ENCODE measurements around the gene TKFC.

TKFC gene

DNA sequence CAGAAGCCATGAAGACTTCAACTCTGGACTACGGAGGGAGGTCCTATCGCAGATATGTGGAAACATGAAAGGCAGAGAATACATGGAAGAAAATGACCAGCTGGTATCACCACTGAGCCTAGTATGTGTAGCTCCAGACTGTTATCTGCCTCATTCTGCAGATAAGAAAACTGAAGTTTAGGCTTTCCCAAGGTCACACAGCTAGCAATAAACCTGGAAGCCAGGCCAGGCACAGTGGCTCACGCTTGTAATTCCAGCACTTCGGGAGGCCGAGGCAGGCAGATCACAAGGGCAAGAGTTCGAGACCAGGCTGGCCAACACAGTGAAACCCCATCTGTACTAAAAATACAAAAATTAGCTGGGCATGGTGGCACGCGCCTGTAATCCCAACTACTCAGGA, 22.3 kb upstream of the TKFC start:
- no peak for DNase-seq (ENCODE audit: low read depth)
- TF ChIP-seq, protein P1, sequence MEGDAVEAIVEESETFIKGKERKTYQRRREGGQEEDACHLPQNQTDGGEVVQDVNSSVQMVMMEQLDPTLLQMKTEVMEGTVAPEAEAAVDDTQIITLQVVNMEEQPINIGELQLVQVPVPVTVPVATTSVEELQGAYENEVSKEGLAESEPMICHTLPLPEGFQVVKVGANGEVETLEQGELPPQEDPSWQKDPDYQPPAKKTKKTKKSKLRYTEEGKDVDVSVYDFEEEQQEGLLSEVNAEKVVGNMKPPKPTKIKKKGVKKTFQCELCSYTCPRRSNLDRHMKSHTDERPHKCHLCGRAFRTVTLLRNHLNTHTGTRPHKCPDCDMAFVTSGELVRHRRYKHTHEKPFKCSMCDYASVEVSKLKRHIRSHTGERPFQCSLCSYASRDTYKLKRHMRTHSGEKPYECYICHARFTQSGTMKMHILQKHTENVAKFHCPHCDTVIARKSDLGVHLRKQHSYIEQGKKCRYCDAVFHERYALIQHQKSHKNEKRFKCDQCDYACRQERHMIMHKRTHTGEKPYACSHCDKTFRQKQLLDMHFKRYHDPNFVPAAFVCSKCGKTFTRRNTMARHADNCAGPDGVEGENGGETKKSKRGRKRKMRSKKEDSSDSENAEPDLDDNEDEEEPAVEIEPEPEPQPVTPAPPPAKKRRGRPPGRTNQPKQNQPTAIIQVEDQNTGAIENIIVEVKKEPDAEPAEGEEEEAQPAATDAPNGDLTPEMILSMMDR (IDR thresholded peaks at IDR 0.05; ENCODE audit: insufficient read depth, low read depth, low read length, missing control alignments), result no peak
- no peak overlapping the region for H3K4me3 ChIP-seq (ENCODE audit: low read length)

DNA sequence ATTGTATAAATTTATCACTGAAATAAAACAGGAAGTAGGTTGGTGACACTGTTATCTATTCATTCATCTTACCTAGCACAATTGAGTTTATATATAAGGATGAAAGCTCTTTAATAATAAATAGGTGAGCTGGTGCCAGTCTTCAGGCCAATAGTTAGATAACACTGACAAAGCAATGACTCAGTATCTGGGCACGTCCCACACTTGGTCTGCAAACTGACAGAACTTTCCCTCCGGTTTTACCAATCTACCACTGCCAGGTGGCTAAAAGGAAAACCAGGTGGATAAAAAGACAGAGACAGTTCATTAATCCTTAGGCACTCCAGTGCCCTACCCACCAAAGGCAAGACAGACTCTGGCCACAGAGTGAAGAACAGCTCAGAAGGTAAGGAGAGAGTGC, 17.8 kb upstream of the TKFC start:
- DNase-seq (ENCODE audit: low read depth), result peak; percentile 41
- no peak overlapping the region for H3K4me3 ChIP-seq (ENCODE audit: low read length)
- TF ChIP-seq, protein P1 (IDR thresholded peaks at IDR 0.05; ENCODE audit: insufficient read depth, low read depth, low read length, missing control alignments), result no peak

DNA sequence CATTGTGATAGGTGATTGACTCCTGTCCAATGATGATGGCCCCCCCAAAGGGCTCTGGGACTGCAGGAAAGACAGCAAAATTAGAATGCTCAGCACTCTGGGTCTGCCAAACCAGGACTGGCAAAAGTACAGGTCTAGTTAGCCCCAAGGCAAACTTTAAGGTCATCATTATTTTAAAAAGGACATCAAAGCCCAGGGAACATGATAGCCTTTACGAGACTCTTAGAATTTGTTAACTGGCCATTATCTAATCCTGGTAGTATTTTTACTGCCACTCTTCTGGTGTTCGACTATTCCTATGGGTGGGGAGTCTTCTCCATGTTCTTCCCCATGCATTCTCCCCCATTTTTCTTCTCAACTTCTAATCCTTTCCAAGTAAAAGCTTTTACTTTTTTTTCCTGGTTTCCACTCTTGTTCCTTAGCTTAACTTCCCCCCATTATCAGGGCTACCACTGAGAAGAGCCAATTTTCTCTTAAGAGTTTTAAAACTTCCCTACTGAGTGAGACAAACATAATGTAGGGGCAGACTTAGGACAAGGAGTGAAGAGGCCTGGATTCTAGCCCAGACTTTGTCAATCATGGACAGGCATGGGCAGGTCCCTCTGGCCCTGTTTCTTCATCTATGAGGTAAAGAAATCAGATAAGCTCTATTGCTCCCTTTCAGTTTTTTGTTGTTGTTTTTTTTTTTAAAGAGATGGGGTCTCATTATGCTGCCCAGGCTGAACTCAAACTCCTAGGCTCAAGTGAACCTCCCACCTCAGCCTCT, 7.2 kb upstream of the TKFC start:
- no peak overlapping the region for H3K4me3 ChIP-seq (ENCODE audit: low read length)
- TF ChIP-seq, protein P1 (IDR thresholded peaks at IDR 0.05; ENCODE audit: insufficient read depth, low read depth, low read length, missing control alignments), result no peak
- peak; percentile 88 for DNase-seq (ENCODE audit: low read depth)

DNA sequence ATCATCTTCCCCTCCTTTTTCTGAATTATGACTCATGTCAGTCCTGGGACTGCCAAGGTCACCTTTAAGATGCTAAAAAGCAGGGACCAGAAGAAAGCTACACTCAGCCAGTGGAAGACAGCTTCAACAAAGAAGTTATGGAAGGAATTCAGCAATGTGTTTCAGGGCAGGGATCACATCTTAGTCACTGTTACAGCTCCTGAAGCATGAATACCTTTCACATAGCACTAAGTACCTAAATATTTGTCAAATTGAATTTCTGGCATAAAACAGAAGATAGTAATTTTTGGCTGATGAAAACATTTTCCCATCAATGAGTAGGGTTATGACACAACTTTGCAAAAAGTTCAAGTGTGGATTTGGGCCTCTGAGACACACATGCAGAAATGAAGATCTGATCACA, 5.4 kb upstream of the TKFC start:
- TF ChIP-seq, protein P1 (IDR thresholded peaks at IDR 0.05; ENCODE audit: insufficient read depth, low read depth, low read length, missing control alignments), result no peak
- no peak for DNase-seq (ENCODE audit: low read depth)
- H3K4me3 ChIP-seq (ENCODE audit: low read length), result no peak overlapping the region

DNA sequence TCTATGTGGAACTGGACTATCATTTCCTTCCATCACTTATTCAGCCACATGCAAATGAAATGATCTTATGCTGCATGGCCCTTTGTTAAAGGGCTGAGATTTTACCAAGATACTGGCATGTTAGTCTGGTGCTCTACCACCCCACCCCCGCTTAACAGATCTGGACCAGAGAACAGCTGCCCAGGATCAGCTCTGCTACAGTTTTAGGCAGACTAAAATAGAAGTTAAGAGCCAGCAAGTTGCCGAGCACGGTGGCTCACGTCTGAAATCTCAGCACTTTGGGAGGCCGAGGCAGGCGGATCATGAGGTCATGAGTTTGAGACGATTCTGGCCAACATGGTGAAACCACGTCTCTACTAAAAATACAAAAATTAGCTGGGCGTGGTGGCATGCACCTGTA, 4.7 kb upstream of the TKFC start:
- no peak overlapping the region for H3K4me3 ChIP-seq (ENCODE audit: low read length)
- TF ChIP-seq, protein P1 (IDR thresholded peaks at IDR 0.05; ENCODE audit: insufficient read depth, low read depth, low read length, missing control alignments), result no peak
- no peak for DNase-seq (ENCODE audit: low read depth)

DNA sequence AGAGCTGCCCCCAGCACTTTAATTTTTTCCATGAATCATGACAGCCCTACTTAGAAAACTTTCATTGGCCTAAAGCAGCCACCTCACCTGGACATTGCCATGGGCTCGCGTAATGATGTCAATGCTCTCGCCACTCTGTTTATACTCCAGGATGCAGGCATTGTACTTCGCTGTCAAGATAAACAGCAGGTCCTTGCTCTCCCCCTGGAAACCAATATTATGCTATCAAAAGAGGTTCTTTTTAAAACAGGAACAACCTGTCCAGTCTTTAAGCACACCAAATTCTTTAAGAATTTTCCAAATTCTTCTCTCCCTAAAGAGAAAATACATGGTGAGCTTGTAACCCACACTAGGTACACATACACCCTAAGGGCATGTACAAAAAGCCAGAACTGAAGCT, 3.2 kb upstream of the TKFC start:
- H3K4me3 ChIP-seq (ENCODE audit: low read length), result no peak overlapping the region
- TF ChIP-seq, protein P1 (IDR thresholded peaks at IDR 0.05; ENCODE audit: insufficient read depth, low read depth, low read length, missing control alignments), result no peak
- no peak for DNase-seq (ENCODE audit: low read depth)

DNA sequence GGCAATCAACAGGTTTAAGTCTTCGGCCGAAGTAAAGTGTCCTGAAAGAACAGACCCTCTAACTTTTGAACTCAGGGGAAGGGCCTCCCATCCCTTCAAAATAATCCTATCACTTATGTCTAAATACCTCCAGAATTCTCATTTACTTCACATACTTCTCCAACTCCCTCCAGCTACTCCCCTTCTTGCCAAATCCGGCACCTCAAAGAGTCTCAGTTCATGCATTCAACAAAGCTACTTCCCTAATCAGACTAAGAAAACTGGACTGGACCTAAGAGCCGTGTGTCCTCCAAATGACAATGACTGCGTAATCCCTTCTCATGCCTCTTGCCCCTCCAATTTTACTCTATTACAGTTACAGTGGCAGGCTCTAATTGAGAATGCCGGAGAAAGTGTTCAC, 1.4 kb upstream of the TKFC start:
- TF ChIP-seq, protein P1 (IDR thresholded peaks at IDR 0.05; ENCODE audit: insufficient read depth, low read depth, low read length, missing control alignments), result no peak
- no peak for DNase-seq (ENCODE audit: low read depth)
- H3K4me3 ChIP-seq (ENCODE audit: low read length), result peak overlapping the region; percentile 94
